ENCODE results near the gene GPR61.
A peak's percentile ranks its signal among the peaks of the same experiment; 100 is the strongest.

Gene GPR61

DNA sequence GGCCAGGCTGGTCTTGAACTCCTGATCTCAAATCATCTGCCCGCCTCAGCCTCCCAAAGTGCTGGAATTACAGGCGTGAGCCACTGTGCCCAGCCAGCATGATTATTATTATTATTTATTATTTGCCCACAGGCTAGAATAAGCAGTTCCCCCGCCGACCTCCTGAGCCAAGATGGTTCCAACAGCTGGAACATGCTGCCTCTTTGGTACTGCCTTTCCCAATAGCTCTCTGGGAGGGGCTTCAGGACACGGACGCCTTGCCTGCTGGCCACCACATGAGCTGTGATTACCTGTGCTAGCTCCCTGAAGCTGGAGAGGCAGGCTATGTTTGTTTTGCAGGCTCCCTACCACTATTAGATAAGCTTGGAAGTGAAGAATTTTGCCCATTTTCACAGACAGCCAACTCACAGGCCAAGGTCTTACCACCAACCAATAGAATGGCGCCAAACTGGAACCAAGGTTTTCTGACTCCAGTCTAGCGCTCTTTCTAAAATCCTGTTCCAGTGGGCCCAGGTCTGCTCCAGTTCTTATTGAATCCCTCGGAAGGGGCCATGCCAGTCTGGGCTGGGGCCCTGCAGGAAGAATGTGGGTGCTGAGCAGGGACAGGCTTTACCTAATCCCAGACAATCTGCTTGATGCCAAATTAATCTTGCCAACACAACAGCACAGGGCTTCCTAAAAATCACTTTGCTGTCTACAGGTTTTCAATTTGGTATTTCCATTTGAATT lies 2.1 kb upstream of the GPR61 start:
- no peaks in the 10 kb centered on the region for H3K36me3 Mint-ChIP-seq (ENCODE audit: low read depth)

DNA sequence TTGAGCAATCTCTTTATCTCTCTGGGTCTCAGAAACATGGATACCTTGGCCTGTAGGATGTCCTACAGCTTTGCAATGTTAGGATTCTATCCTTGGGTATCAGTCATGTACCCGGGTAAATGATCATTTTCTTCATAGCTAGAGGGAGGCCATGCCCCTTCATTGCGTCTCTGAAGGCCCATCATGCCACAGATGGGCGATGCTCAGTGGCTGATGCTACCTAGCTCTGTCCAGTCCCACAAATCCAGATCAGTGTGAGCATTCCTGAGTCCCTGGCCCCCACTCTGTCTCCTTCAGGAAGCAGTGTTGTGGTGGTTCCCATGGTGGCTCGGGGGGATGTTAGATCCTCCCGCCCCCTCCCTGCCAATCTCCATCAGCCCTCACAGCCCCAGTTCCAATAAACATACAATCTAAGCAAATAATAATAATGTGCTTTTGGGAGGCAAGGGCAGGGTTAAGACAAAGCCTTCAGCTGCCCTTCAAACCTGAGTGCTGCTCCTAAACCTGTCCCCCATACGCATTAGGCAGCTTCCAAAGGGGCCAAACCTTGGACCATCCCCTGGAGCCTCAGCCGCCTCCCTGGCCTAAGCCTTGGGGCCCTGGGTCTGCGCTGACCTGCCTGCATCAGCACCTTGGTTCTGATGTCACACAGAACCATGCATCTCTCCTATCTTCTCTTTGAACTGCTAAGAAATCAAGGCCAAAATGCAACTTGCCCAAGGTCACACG lies 681 bp upstream of the GPR61 start:
- Mint-ChIP-seq H3K27me3 (ENCODE audit: low read depth) (no peaks in the 10 kb centered on the region), H3K4me1 (ENCODE audit: low read depth) (no peaks in the 10 kb centered on the region), H3K9me3 (no peaks in the 10 kb centered on the region), H3K27ac (no peak overlapping the region), H3K4me3 (no peak overlapping the region), H3K36me3 (ENCODE audit: low read depth) (no peaks in the 10 kb centered on the region)
- no peak for DNase-seq (ENCODE audit: low spot score)

More for the DNA sequence above, 2.1 kb upstream of the GPR61 start:
- no peak for DNase-seq (ENCODE audit: low spot score)
- Mint-ChIP-seq H3K9me3 (no peaks in the 10 kb centered on the region), H3K27ac (no peak overlapping the region), H3K27me3 (ENCODE audit: low read depth) (no peaks in the 10 kb centered on the region), H3K4me1 (ENCODE audit: low read depth) (peaks cover 4% of the 10 kb centered on the region), H3K4me3 (no peak overlapping the region)

- Mint-ChIP-seq H3K4me1 (ENCODE audit: low read depth) (peaks cover 4% of the 10 kb centered on the region), H3K27ac (no peak overlapping the region), H3K27me3 (ENCODE audit: low read depth) (no peaks in the 10 kb centered on the region), H3K36me3 (ENCODE audit: low read depth) (no peaks in the 10 kb centered on the region), H3K4me3 (no peak overlapping the region), H3K9me3 (no peaks in the 10 kb centered on the region)
- DNase-seq (ENCODE audit: low spot score) = no peak
These were observed 1.4 kb downstream of the GPR61 start for GRCh38 chr1:109541102-109541501.

DNA sequence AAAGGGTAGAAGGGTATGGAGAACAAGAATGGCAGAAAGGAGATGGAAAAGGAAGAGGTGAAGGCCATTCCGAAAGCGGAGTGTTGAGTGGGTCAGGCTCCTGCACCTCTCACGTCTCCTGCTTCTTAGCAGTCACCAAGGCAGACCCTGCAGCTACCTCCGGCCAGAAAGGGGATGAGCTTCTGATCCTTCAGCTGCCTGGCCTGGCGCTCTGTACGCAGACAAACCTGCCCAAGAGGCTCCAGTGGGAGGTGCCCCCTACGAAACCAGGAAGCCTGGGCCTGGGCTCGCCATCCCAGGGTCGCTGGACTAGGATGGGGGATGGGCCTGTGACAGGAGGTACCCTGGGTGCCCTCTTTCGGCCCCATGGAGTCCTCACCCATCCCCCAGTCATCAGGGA lies 3.0 kb downstream of the GPR61 start:
- no peaks in the 10 kb centered on the region for H3K36me3 Mint-ChIP-seq (ENCODE audit: low read depth)
- H3K27me3 Mint-ChIP-seq (ENCODE audit: low read depth) = no peaks in the 10 kb centered on the region
- peaks cover 13% of the 10 kb centered on the region for H3K4me1 Mint-ChIP-seq (ENCODE audit: low read depth)
- no peaks in the 10 kb centered on the region for H3K9me3 Mint-ChIP-seq
- H3K27ac Mint-ChIP-seq = no peak overlapping the region
- DNase-seq (ENCODE audit: low spot score) = no peak
- no peak overlapping the region for H3K4me3 Mint-ChIP-seq

GRCh38 chr1:109543283-109543987 lies 3.8 kb downstream of the GPR61 start:
- no peak for DNase-seq (ENCODE audit: low spot score)
- Mint-ChIP-seq H3K4me3 (no peak overlapping the region), H3K4me1 (ENCODE audit: low read depth) (peaks cover 13% of the 10 kb centered on the region), H3K9me3 (no peaks in the 10 kb centered on the region), H3K36me3 (ENCODE audit: low read depth) (peaks cover 2% of the 10 kb centered on the region), H3K27ac (no peak overlapping the region), H3K27me3 (ENCODE audit: low read depth) (no peaks in the 10 kb centered on the region)

GRCh38 chr1:109543988-109544735 lies 4.5 kb downstream of the GPR61 start:
- H3K4me3 Mint-ChIP-seq = no peak overlapping the region
- H3K27me3 Mint-ChIP-seq (ENCODE audit: low read depth) = no peaks in the 10 kb centered on the region
- H3K4me1 Mint-ChIP-seq (ENCODE audit: low read depth) = peaks cover 16% of the 10 kb centered on the region
- DNase-seq (ENCODE audit: low spot score) = no peak
- H3K9me3 Mint-ChIP-seq = no peaks in the 10 kb centered on the region
- peak overlapping the region; percentile 48 for H3K27ac Mint-ChIP-seq
- peaks cover 7% of the 10 kb centered on the region for H3K36me3 Mint-ChIP-seq (ENCODE audit: low read depth)

DNA sequence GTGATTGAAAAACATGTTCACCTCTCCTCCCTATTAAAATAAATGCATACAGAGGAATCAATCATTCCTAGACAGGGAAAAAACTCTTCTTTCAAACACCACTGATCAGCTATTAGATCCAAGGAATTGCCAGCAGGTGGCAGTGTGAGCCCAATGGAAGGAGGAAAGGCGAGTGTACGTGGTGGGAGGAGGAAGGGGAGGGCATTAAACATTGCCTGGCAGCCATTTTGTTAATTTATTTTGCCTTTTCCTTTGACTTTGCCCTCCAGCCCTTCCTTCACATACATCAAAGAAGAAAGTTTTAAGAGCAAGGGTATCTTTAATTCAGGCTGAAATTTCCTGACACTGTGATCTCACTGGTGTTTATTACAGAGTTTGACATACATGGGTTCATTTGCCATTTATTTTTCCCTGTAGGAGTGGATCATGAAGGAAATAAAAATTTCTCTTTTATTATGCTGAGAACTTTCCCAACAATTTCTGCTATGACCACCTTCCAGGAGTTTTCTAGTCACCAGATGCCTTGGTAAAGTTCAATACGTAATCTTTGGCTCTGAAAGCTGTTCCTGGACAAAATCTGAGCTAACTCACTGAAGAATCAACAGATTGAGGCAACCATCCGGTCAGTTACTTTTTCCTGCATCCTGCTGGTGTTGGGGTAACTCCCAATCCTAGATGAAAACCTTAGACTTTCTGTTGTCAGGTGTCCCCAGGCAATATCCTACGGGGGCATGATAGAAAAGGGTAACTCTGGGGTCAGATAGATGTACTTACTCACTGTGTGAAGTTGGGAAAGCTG lies 6.8 kb downstream of the GPR61 start:
- no peaks in the 10 kb centered on the region for H3K27me3 Mint-ChIP-seq (ENCODE audit: low read depth)
- peak overlapping the region; percentile 98 for H3K4me3 Mint-ChIP-seq
- DNase-seq (ENCODE audit: low spot score) = peak; percentile 78
- H3K9me3 Mint-ChIP-seq = no peaks in the 10 kb centered on the region
- H3K27ac Mint-ChIP-seq = peak overlapping the region; percentile 99
- peaks cover 11% of the 10 kb centered on the region for H3K36me3 Mint-ChIP-seq (ENCODE audit: low read depth)
- peaks cover 30% of the 10 kb centered on the region for H3K4me1 Mint-ChIP-seq (ENCODE audit: low read depth)

- Mint-ChIP-seq H3K27ac (peak overlapping the region; percentile 99), H3K4me3 (peak overlapping the region; percentile 98), H3K9me3 (no peaks in the 10 kb centered on the region), H3K27me3 (ENCODE audit: low read depth) (no peaks in the 10 kb centered on the region), H3K4me1 (ENCODE audit: low read depth) (peaks cover 31% of the 10 kb centered on the region), H3K36me3 (ENCODE audit: low read depth) (peaks cover 13% of the 10 kb centered on the region)
- DNase-seq (ENCODE audit: low spot score) = no peak
These were observed 8.0 kb downstream of the GPR61 start for GRCh38 chr1:109547463-109548320.

DNA sequence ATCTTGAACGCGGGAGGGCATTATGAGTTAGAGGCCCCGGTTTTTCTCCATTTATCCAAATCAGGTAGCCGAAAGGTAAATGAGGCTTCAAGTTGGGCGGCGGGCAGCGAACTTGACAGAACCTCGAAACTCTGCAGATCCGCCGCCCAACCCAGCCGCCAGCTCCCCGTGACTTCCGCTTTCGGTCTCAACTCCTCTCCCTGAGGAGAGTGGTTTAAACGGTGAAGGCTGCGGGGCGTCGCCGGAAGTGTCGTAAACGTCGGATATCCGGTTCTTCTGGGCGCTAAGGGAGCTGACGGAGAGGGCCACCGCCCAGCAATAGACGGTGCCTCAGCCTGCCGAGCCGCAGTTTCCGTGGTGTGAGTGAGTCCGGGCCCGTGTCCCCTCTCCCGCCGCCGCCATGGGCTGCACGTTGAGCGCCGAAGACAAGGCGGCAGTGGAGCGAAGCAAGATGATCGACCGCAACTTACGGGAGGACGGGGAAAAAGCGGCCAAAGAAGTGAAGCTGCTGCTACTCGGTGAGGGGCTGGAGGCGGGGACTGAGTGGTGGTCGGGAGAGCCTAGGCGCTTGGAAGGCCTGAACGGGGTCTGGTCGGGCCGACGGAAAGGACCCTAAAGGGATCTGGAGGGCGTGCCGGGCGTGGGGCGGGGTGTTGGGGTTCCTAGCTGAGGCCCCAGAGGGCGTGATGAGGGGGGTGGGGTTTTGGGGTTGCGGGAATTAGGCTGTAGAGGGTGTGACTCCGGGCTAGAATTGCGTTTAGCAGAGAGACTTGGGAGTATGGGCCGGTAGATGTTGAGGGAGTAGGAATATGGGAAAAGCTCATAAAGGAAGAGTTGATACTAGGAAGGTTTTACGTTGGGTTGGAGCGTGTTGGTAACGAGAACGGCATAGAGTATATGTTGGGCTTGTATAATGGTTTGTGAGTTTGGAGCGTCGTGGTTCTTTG lies 8.9 kb downstream of the GPR61 start, which contains the start of gene GNAI3:
Gene GNAI3 (plus strand): TSS at position 295 of the 947 bp plus-strand sequence. CDS start 106 bp downstream, at position 401.
- Mint-ChIP-seq H3K4me3 (peak within 1 kb of the TSS; percentile 98), H3K9me3 (no peaks in the 10 kb centered on the region), H3K36me3 (ENCODE audit: low read depth) (peaks cover 16% of the 10 kb centered on the region), H3K27me3 (ENCODE audit: low read depth) (no peaks in the 10 kb centered on the region), H3K4me1 (ENCODE audit: low read depth) (peaks cover 33% of the 10 kb centered on the region), H3K27ac (peak within 1 kb of the TSS; percentile 99)
- peak; percentile 96 for DNase-seq (ENCODE audit: low spot score)

- no peak overlapping the region for H3K4me3 Mint-ChIP-seq
- DNase-seq (ENCODE audit: low spot score) = no peak
- no peaks in the 10 kb centered on the region for H3K9me3 Mint-ChIP-seq
- no peaks in the 10 kb centered on the region for H3K27me3 Mint-ChIP-seq (ENCODE audit: low read depth)
- no peak overlapping the region for H3K27ac Mint-ChIP-seq
- peaks cover 30% of the 10 kb centered on the region for H3K4me1 Mint-ChIP-seq (ENCODE audit: low read depth)
- H3K36me3 Mint-ChIP-seq (ENCODE audit: low read depth) = peaks cover 12% of the 10 kb centered on the region
These were observed 16.9 kb downstream of the GPR61 start for GRCh38 chr1:109556563-109556962.

DNA sequence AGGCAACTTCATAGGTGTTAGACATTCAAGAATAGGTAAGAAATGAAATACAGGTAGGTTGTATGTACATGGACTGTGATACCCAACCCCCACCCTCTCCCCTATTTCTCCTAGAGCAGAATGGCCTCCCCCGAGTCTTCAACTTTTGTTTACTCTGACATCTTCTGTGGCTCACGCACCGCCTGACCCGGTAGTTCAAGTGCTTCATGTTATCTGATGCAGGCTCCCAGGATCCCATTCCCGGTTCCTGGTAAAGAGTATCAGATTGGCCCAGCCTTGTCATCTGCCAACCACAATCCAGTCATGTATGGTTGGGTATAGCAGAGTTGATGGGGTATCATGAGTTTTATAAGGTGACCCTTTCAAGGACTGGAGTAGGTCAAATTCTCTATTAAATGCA lies 17.8 kb downstream of the GPR61 start:
- H3K4me1 Mint-ChIP-seq (ENCODE audit: low read depth) = peaks cover 37% of the 10 kb centered on the region
- peaks cover 10% of the 10 kb centered on the region for H3K36me3 Mint-ChIP-seq (ENCODE audit: low read depth)
- H3K9me3 Mint-ChIP-seq = no peaks in the 10 kb centered on the region
- DNase-seq (ENCODE audit: low spot score) = no peak
- H3K27ac Mint-ChIP-seq = no peak overlapping the region
- no peaks in the 10 kb centered on the region for H3K27me3 Mint-ChIP-seq (ENCODE audit: low read depth)
- no peak overlapping the region for H3K4me3 Mint-ChIP-seq
